T-helper 9 cell (primary cell): Measurements from ENCODE around the gene HOXB4.
A peak's percentile ranks its signal among the peaks of the same experiment; 100 is the strongest.

ENCODE experiments used
- DNase-seq: peaks from one replicate; pipeline ENCODE4 v3.0.0-alpha.2; 2020
- total RNA-seq, 2 donors: gene quantifications; one replicate each; lab custom pipeline; 2026; lab: John Stamatoyannopoulos, UW

HOXB4 gene
- 2.5 to 6.3 reads per million in 2 donors for total RNA-seq

- DNase-seq: peak; percentile 66
These were observed at the start of gene HOXB4 for GRCh38 chr17:48577946-48578615. HOXB4 (minus strand) TSS chr17:48578350; CDS start chr17:48578319, 31 bp downstream.

- DNase-seq: no peak
These were observed 49.0 kb upstream of the HOXB4 start for GRCh38 chr17:48627118-48627597.

- peak; percentile 33 for DNase-seq
These were observed 48.3 kb upstream of the HOXB4 start, which contains the start of gene HOXB9 for GRCh38 chr17:48626245-48627117. HOXB9 (minus strand) TSS chr17:48626358; CDS start chr17:48626269, 89 bp downstream.

- peak; percentile 32 for DNase-seq
These were observed 47.5 kb upstream of the HOXB4 start for GRCh38 chr17:48625495-48626244.

- DNase-seq: peak; percentile 25
These were observed 46.7 kb upstream of the HOXB4 start for GRCh38 chr17:48624544-48625494.

- no peak for DNase-seq
These were observed 46.0 kb upstream of the HOXB4 start for GRCh38 chr17:48624118-48624517.

- no peak for DNase-seq
These were observed 45.4 kb upstream of the HOXB4 start for GRCh38 chr17:48623583-48623982.

- no peak for DNase-seq
These were observed 44.7 kb upstream of the HOXB4 start for GRCh38 chr17:48622857-48623256.

- no peak for DNase-seq
These were observed 43.6 kb upstream of the HOXB4 start for GRCh38 chr17:48621410-48622392.

- no peak for DNase-seq
These were observed 42.5 kb upstream of the HOXB4 start for GRCh38 chr17:48620461-48621139.

- DNase-seq: no peak
These were observed 41.8 kb upstream of the HOXB4 start for GRCh38 chr17:48619826-48620449.

GRCh38 chr17:48618256-48618896, 40.2 kb upstream of the HOXB4 start:
- peak; percentile 85 for DNase-seq

GRCh38 chr17:48617471-48618255, 39.5 kb upstream of the HOXB4 start:
- DNase-seq: no peak

GRCh38 chr17:48616717-48617470, 38.7 kb upstream of the HOXB4 start:
- no peak for DNase-seq

GRCh38 chr17:48615963-48616716, 38.0 kb upstream of the HOXB4 start:
- DNase-seq: no peak
